SK-N-SH (cell line): ENCODE results near the gene ATRN. TPM values are rescaled to one million over a fixed set of nuclear protein-coding genes. Genes with fewer than 3 reads are reported as not detected.

Experiments
- CTCF ChIA-PET: fragments of 300-600, 350-600 bp; formaldehyde crosslinking; extraction: SDS; loops from one replicate; lab custom pipeline; 2021; lab: Yijun Ruan, JAX
- POLR2A ChIA-PET: fragments of 350-600 bp; sonication (Branson Sonifier 250); formaldehyde crosslinking; extraction: SDS; loops from one replicate; lab custom pipeline; 2020; ENCODE audit warnings: antibody characterized with exemption, inconsistent platforms; lab: Yijun Ruan, JAX
- DNase-seq: peaks from one replicate; pipeline ENCODE4 v3.0.0; 2012
- H2AFZ ChIP-seq: fragments of 200-600 bp; sonication (generic); 2 replicates; pipeline ENCODE4 v1.8.1; 2016; ENCODE audit warnings: antibody characterized with exemption, mild to moderate bottlenecking, low read depth
- H3F3A ChIP-seq: fragments of 200-600 bp; sonication (generic); replicated peaks from 2 replicates; pipeline ENCODE3; 2016; ENCODE audit warnings: antibody characterized with exemption, mild to moderate bottlenecking; ENCODE audit not compliant: insufficient read depth
- H3K27ac ChIP-seq, 2 experiments: fragments of 200-500 bp in 1 of 2; fragments of 200-600 bp in 1 of 2; sonication (Bioruptor generic) in 1 of 2; sonication (generic), shearing (Covaris generic) in 1 of 2; 2 replicates each; pipeline versions ENCODE4 v1.5.1 to v1.6.1; 2014 to 2016; ENCODE audit warnings: low read depth in 2 of 2, inconsistent platforms in 1 of 2, low read length in 1 of 2, mild to moderate bottlenecking in 1 of 2, mixed read lengths in 1 of 2
- H3K27me3 ChIP-seq: fragments of 200-600 bp; sonication (generic), shearing (Covaris generic); 2 replicates; pipeline ENCODE4 v1.6.1; 2016; ENCODE audit warnings: mixed run types; ENCODE audit not compliant: insufficient read depth
- H3K36me3 ChIP-seq, 2 experiments: fragments of 200-500 bp in 1 of 2; fragments of 200-600 bp in 1 of 2; sonication (Bioruptor generic) in 1 of 2; sonication (generic) in 1 of 2; replicated peaks in 1 of 2; 2 replicates each; pipeline versions ENCODE3 to v1.5.1; 2014 to 2016; ENCODE audit warnings: low read length in 1 of 2, mild to moderate bottlenecking in 1 of 2; ENCODE audit not compliant: insufficient read depth in 2 of 2, control insufficient read depth in 1 of 2
- H3K4me1 ChIP-seq, 2 experiments: fragments of 200-500 bp in 1 of 2; fragments of 200-600 bp in 1 of 2; sonication (Bioruptor generic) in 1 of 2; sonication (generic), shearing (Covaris generic) in 1 of 2; 2 replicates each; pipeline versions ENCODE4 v1.5.1 to v1.6.1; 2014 to 2016; ENCODE audit warnings: low read depth in 1 of 2, low read length in 1 of 2, mixed run types in 1 of 2; ENCODE audit not compliant: insufficient read depth in 2 of 2, control insufficient read depth in 1 of 2
- H3K4me2 ChIP-seq: fragments of 200-600 bp; sonication (generic), shearing (Covaris generic); 2 replicates; pipeline ENCODE4 v1.6.1; 2017; ENCODE audit warnings: mixed run types
- H3K4me3 ChIP-seq, 2 experiments: fragments of 200-500 bp in 1 of 2; fragments of 200-600 bp in 1 of 2; sonication (Bioruptor generic) in 1 of 2; sonication (generic), shearing (Covaris generic) in 1 of 2; 2 replicates each; pipeline versions ENCODE4 v1.5.1 to v1.8.1; 2014 to 2016; ENCODE audit warnings: low read depth in 2 of 2, inconsistent platforms in 1 of 2, low read length in 1 of 2, mild to moderate bottlenecking in 1 of 2, mixed read lengths in 1 of 2, moderate library complexity in 1 of 2
- H3K79me2 ChIP-seq: fragments of 200-600 bp; sonication (generic); 2 replicates; pipeline ENCODE4 v1.8.1; 2017; ENCODE audit warnings: mild to moderate bottlenecking; ENCODE audit not compliant: insufficient read depth
- H3K9ac ChIP-seq: fragments of 200-600 bp; sonication (generic); 2 replicates; pipeline ENCODE4 v1.6.1; 2017; ENCODE audit warnings: mixed run types
- H3K9me2 ChIP-seq: fragments of 200-600 bp; sonication (generic); 2 replicates; pipeline ENCODE4 v1.6.1; 2017; ENCODE audit warnings: mixed run types
- H3K9me3 ChIP-seq: fragments of 200-600 bp; sonication (generic); 2 replicates; pipeline ENCODE4 v1.6.1; 2017; ENCODE audit warnings: mixed run types, mild to moderate bottlenecking, moderate library complexity
- H4K20me1 ChIP-seq: fragments of 200-600 bp; sonication (generic); 2 replicates; pipeline ENCODE4 v1.6.1; 2017; ENCODE audit warnings: mild to moderate bottlenecking, mixed run types; ENCODE audit not compliant: insufficient read depth
- CTCF ChIP-seq: fragments of 200-600 bp; sonication (generic); IDR thresholded peaks from 2 replicates; pipeline ENCODE4 v1.6.1; 2017; ENCODE audit warnings: antibody characterized with exemption, mild to moderate bottlenecking, moderate library complexity
- ELF1 ChIP-seq: IDR thresholded peaks from 2 replicates; pipeline ENCODE4 v1.4.0; 2012
- EP300 ChIP-seq, 2 experiments: IDR thresholded peaks; 2 replicates each; pipeline versions ENCODE4 v1.4.0 to v1.6.1; 2012; ENCODE audit warnings: borderline replicate concordance in 1 of 2, low read depth in 1 of 2, low read length in 1 of 2
- EZH2phosphoT487 ChIP-seq: fragments of 200-600 bp; sonication (generic); IDR thresholded peaks from 2 replicates; pipeline ENCODE4 v1.6.1; 2017; ENCODE audit warnings: low read depth, mixed run types, mild to moderate bottlenecking, antibody characterized with exemption, moderate library complexity, borderline replicate concordance
- FOSL2 ChIP-seq: IDR thresholded peaks from 2 replicates; pipeline ENCODE4 v1.4.0; 2012; ENCODE audit warnings: low read depth, mild to moderate bottlenecking, moderate library complexity, borderline replicate concordance
- FOXM1 ChIP-seq: IDR thresholded peaks from 2 replicates; pipeline ENCODE4 v1.4.0; 2012; ENCODE audit warnings: low read depth, mild to moderate bottlenecking
- JUND ChIP-seq: IDR thresholded peaks from 2 replicates; pipeline ENCODE4 v1.4.0; 2012
- MAX ChIP-seq: IDR thresholded peaks from 2 replicates; pipeline ENCODE4 v1.4.0; 2012; ENCODE audit warnings: low read depth
- MEF2A ChIP-seq: IDR thresholded peaks from 2 replicates; pipeline ENCODE4 v1.4.0; 2012; ENCODE audit warnings: low read depth, borderline replicate concordance
- MXI1 ChIP-seq: IDR thresholded peaks from 2 replicates; pipeline ENCODE4 v1.6.1; 2012; ENCODE audit warnings: mild to moderate bottlenecking, low read depth, low read length, improper control_type of control experiment
- NFIC ChIP-seq: IDR thresholded peaks from 2 replicates; pipeline ENCODE4 v1.4.0; 2012; ENCODE audit warnings: borderline replicate concordance
- NRF1 ChIP-seq: IDR thresholded peaks from 2 replicates; pipeline ENCODE4 v1.6.1; 2012; ENCODE audit warnings: low read depth, mild to moderate bottlenecking, low read length
- POLR2AphosphoS5 ChIP-seq: IDR thresholded peaks from 2 replicates; pipeline ENCODE4 v1.6.1; 2012; ENCODE audit warnings: low read depth, low read length
- RCOR1 ChIP-seq: fragments of 150-350 bp; IDR thresholded peaks from 2 replicates; pipeline ENCODE4 v1.6.1; 2017; ENCODE audit warnings: antibody characterized with exemption, low read length
- REST ChIP-seq: IDR thresholded peaks from 2 replicates; pipeline ENCODE4 v1.6.1; 2012; ENCODE audit warnings: mild to moderate bottlenecking, low read depth, low read length, moderate library complexity
- RXRA ChIP-seq: IDR thresholded peaks from 2 replicates; pipeline ENCODE4 v1.4.0; 2012; ENCODE audit warnings: low read depth, mild to moderate bottlenecking, borderline replicate concordance
- SIN3A ChIP-seq: IDR thresholded peaks from 2 replicates; pipeline ENCODE4 v1.6.1; 2012; ENCODE audit warnings: low read depth, mild to moderate bottlenecking, low read length, moderate library complexity, borderline replicate concordance
- TAF1 ChIP-seq: IDR thresholded peaks from 2 replicates; pipeline ENCODE4 v1.6.1; 2012; ENCODE audit warnings: low read depth, mild to moderate bottlenecking, low read length, moderate library complexity, borderline replicate concordance
- TCF12 ChIP-seq: IDR thresholded peaks from 2 replicates; pipeline ENCODE4 v1.4.0; 2012
- TEAD4 ChIP-seq: IDR thresholded peaks from 2 replicates; pipeline ENCODE4 v1.4.0; 2012; ENCODE audit warnings: mild to moderate bottlenecking, borderline replicate concordance; ENCODE audit not compliant: insufficient read depth
- USF2 ChIP-seq: fragments of 150-350 bp; IDR thresholded peaks from 2 replicates; pipeline ENCODE4 v1.6.1; 2017; ENCODE audit warnings: antibody characterized with exemption, low read length, low read depth, borderline replicate concordance
- YY1 ChIP-seq: IDR thresholded peaks from 2 replicates; pipeline ENCODE4 v1.4.0; 2012; ENCODE audit warnings: low read depth, mild to moderate bottlenecking
- ZBTB33 ChIP-seq: IDR thresholded peaks from 2 replicates; pipeline ENCODE4 v1.4.0; 2012; ENCODE audit warnings: low read depth, borderline replicate concordance
- WGBS: methylation state at CpG from one replicate; pipeline ENCODE4 v1.1.6; 2017; ENCODE audit warnings: low lambda C conversion rate; 5-methylcytosine and 5-hydroxymethylcytosine counted together
- polyA plus RNA-seq, 3 experiments: library from polyadenylated mRNA; depleted of rRNA; stranded (reverse); fragments of >200 nt; gene quantifications; 2 replicates each; pipeline ENCODE4 v1.2.3, GENCODE V29; 2012

The ATRN gene
- polyA plus RNA-seq (2012; rRNA removed): 33.8 and 48.4 TPM in 2 replicates
- 28.4 and 34.4 TPM in 2 replicates for polyA plus RNA-seq (2012; cell fraction: cytosol; rRNA removed)
- 17.5 and 32.8 TPM in 2 replicates for polyA plus RNA-seq (2012; cell fraction: nucleus; rRNA removed)

- Histone ChIP-seq H3K27ac (peak within 1 kb of the TSS; percentile 68 to 86), H3K36me3 (no peaks in the 10 kb centered on the region), H3F3A (no peaks in the 10 kb centered on the region), H4K20me1 (peaks cover 16% of the 10 kb centered on the region), H3K9me2 (no peaks in the 10 kb centered on the region), H3K79me2 (peaks cover 48% of the 10 kb centered on the region), H3K4me1 (peaks cover 15 to 17% of the 10 kb centered on the region in 2 experiments; a peak in 3 of 4 replicates), H3K27me3 (peaks cover 6% of the 10 kb centered on the region; the same call in 1 of the 2 replicates), H3K4me3 (peak within 1 kb of the TSS; percentile 94 to 96), H3K4me2 (peak within 1 kb of the TSS; percentile 97), H3K9ac (peak within 1 kb of the TSS; percentile 91), H2AFZ (peak within 1 kb of the TSS; percentile 99), H3K9me3 (no peaks in the 10 kb centered on the region)
- CTCF ChIA-PET: interaction anchor here (0.7 to 1.0 kb wide), 3 partner anchors 14 to 93 kb away, joined by 3 to 5 read pairs (median 4); no protein-coding TSS in a partner anchor
- DNase-seq: peak; percentile 99
- WGBS: 2% methylated on average over 15 of the region's 95 CpGs
- POLR2A ChIA-PET: interaction anchor here (0.5 to 1.0 kb wide), 4 partner anchors 9 to 64 kb away, joined by 3 read pairs; no protein-coding TSS in a partner anchor
- TF ChIP-seq TEAD4 (no peak), NFIC (0 out of 2 replicates have a peak, but pooled peaks have one; percentile 3), RXRA (no peak), NRF1 (peak; percentile 81), FOXM1 (no peak), YY1 (0 out of 2 replicates have a peak, but pooled peaks have one; percentile 21), TAF1 (peak; percentile 54; the same call in 1 of the 2 replicates), SIN3A (peak; percentile 37; the same call in 1 of the 2 replicates), RCOR1 (0 out of 2 replicates have a peak, but pooled peaks have one; percentile 32), POLR2AphosphoS5 (peak; percentile 96), REST (no peak), EZH2phosphoT487 (no peak), MXI1 (peak; percentile 88), USF2 (no peak), ZBTB33 (peak; percentile 44; the same call in 1 of the 2 replicates), ELF1 (peak; percentile 29; the same call in 1 of the 2 replicates), JUND (no peak), MAX (peak; percentile 60), TCF12 (no peak), EP300 (IDR thresholded peaks at IDR 0.05; ENCODE audit: borderline replicate concordance in 1 of 2, low read depth in 1 of 2, low read length in 1 of 2) (no peak; a peak in 1 of 4 replicates), MEF2A (no peak), CTCF (no peak), FOSL2 (no peak)
Observed at GRCh38 chr20:3470627-3471396, at the start of gene ATRN. Gene ATRN, plus strand, starts transcription at chr20:3471018. Its CDS starts 90 bp downstream, at chr20:3471108.
